NCI-H526 treated with DMSO at 0.1 percent for 48 hours (cell line): ENCODE measurements around the gene TNNT2.

Source experiments
- DNase-seq: peaks from one replicate; lab custom pipeline; 2025; lab: John Stamatoyannopoulos, UW

The TNNT2 gene

DNA sequence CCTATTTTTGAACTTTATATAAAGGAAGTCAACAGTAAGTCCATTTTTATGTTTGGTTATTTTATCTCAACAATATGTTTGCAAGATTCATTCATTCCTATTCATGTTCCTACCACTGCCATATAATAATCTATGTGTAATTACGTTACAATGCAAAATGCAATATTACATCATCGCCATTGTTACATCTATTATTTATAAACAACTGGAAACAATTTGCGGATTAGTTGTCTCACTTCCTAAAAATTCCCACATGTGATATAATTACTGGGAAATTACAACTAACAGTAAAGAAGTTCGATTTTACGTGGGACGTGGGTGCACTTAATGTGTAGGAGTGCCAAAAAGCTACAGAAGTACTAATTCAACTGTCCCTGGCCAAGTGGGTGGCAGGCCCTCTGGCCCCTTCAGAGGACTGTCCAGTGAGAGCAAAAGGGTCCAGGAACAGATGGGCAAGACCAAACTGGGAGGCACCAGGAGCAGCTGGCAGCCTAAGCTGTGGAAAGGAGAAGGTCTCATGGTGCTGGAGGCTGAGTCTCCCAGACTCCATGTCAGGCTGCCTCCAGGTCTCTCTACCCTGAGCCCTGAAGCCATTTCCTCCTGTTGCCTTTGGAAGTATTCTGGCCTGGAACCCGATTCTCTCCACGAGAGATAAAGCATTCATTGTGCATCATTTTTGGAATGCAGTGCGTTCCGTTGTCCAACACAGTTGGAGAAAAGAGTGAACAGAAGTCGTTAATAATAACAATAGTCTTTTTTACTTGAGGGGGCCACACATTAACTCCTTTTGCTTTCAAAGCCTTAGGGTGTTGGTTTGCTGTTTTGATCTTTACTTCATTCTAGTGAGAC, 42.9 kb downstream of the TNNT2 start:
- no peak for DNase-seq

DNA sequence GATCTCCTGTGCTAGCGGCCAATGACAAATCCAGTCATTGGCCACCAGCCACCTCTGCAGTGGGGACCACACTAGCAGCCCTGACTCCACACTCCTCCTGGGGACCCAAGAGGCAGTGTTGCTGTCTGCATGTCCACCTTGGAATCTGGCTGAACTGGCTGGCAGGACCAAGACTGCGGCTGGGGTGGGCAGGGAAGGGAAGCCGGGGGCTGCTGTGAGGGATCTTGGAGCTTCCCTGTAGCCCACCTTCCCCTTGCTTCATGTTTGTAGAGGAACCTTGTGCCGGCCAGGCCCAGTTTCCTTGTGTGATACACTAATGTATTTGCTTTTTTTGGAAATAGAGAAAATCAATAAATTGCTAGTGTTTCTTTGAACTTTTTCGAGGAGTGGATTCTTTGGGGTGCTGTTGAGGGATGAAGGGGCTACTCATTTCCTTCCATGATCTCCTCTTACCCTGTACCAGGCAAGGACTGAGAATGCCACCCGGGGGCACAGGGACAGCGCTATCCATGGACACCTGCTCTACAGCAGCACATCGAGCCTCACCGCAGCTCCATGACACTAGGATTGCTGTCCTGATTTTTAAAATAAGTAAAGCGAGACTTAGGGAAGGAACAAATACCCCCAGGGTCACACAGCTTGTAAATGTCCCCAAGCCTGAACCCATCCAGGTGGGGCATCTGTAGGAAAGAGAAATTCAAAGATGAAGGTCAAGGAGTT, 44.7 kb downstream of the TNNT2 start:
- no peak for DNase-seq

DNA sequence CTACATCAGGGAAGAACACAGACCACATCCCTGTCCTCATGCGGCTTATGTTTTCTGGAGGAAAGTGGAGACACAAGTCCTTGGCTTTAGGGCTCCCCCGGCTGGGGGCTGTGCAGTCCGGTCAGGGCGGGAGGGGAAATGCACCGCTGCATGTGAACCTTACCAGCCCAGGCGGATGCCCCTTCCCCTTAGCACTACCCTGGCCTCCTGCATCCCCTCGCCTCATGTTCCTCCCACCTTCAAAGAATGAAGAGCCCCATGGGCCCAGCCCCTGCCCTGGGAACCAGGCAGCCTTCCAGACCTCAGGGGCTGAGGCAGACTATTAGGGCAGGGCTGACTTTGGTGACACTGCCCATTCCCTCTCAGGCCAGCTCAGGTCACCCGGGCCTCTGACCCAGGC, 45.5 kb downstream of the TNNT2 start:
- no peak for DNase-seq

DNA sequence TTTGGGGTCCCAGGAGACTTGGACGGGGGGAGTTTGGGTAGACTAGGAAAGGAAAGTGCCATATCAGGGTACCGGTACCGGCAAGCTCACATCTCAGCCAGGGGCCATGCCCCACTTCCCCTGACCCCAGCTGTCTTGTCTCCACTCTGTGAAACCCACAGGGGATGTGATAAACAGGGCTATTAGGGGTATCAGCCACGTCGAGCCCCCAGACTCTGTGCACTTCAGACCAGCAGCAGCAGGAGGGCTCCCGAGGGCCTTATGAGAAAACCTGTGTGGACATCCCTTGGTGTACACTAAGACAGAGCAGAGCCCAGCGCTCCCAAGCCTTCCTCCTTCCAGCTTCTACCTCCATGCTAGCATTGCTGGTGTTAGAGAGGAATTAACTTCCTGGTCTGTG, 46.3 kb downstream of the TNNT2 start:
- DNase-seq: no peak

- no peak for DNase-seq
These were observed 46.9 kb downstream of the TNNT2 start for GRCh38 chr1:201330541-201330940.

GRCh38 chr1:201329801-201330200, 47.7 kb downstream of the TNNT2 start:
- DNase-seq: no peak

DNA sequence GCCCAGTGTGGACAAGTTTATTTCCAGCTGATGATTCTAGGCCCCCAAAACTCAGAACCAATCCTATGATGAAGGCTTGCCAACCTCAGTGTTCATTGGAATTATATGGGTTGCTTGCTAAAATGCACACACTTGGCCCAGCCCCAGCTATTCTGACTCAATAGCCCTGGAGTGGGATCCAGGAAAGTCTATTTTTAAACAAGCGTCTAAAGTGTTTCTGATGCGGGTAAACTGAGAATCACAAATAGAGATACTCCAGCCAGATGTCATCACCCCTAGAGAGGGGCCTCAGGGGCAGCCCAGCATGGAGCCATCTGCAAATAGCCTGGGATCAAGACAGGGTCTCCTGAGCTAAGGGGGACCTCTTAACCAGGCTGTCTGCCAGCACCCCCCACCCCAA, 48.2 kb downstream of the TNNT2 start:
- DNase-seq: no peak

- DNase-seq: no peak
These were observed 48.9 kb downstream of the TNNT2 start for GRCh38 chr1:201328576-201328975.

GRCh38 chr1:201327687-201328240, 49.7 kb downstream of the TNNT2 start:
- DNase-seq: no peak

DNA sequence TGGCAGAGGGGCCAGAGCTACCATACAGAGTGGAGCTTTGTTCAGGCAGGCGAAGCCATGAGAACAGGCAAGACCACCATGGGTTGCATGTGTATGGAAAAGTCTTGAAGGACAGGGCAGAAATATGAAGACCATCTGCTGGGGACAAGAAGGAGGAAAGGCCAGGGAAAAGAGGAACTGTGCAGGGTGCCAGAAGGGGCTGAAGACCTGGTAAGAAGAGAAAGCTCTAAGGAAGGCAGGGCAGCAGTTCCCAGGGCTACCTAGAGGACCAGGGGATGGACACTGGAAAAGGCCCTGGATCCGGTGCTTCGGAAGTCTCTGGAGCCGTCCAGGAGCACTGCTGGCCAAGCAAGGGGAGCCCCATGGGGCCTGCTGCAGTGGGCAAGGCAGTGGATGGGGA, 50.8 kb downstream of the TNNT2 start:
- DNase-seq: no peak

GRCh38 chr1:201325678-201326060, 51.8 kb downstream of the TNNT2 start:
- no peak for DNase-seq

DNA sequence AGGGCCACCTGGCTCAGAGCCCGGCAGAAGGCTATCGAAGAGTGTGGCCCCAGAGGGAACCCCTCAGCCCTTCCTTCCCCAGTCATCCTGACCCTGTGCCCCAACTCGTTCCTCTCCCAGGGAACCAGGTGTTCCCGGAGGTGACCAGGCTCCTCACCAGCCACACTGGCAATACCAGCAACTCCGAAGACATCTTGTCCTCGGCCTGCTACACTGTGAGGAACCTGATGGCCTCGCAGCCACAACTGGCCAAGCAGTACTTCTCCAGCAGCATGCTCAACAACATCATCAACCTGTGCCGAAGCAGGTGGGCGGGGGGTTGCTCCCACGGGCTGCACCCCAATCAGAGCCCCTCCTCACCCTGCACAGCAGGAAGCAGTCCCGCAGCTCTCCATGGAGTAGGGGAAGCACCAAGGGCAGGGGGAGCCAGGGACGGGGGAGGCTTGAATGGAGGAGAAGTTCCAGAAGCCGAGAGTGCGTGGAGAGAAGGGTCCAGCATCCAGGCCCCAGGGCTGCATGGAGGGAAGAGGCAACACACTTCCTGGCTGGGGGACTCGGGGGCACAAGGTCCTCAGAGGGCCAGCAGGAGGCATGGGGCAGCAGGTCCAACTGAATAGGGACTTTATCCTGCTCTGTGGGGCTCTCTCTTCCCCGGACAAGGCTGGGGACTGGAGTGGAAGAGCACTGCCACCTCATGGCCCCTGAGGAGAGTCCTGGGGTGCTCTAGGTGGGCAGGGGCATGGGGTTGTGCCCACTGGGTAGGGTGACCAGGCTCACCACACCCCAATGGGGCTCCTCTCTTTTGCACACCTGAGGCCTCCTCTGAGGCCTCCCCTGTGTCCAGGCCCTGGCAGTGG, 52.4 kb downstream of the TNNT2 start:
- DNase-seq: no peak

DNA sequence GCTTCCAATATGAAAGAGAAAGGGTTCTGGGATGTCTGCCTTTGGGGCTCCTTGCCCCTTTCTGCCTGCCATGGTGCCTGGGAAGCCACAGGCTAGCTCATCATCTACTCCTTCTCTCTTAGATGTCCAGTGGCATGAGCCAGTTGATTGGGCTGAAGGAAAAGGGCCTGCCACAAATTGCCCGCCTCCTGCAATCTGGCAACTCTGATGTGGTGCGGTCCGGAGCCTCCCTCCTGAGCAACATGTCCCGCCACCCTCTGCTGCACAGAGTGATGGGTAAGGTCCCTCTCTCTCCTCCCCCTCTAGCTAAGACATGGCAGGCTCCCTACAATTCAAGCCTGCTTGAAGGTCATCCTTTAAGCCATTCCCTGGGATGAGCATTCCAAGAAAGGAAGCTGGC, 53.2 kb downstream of the TNNT2 start:
- no peak for DNase-seq

DNA sequence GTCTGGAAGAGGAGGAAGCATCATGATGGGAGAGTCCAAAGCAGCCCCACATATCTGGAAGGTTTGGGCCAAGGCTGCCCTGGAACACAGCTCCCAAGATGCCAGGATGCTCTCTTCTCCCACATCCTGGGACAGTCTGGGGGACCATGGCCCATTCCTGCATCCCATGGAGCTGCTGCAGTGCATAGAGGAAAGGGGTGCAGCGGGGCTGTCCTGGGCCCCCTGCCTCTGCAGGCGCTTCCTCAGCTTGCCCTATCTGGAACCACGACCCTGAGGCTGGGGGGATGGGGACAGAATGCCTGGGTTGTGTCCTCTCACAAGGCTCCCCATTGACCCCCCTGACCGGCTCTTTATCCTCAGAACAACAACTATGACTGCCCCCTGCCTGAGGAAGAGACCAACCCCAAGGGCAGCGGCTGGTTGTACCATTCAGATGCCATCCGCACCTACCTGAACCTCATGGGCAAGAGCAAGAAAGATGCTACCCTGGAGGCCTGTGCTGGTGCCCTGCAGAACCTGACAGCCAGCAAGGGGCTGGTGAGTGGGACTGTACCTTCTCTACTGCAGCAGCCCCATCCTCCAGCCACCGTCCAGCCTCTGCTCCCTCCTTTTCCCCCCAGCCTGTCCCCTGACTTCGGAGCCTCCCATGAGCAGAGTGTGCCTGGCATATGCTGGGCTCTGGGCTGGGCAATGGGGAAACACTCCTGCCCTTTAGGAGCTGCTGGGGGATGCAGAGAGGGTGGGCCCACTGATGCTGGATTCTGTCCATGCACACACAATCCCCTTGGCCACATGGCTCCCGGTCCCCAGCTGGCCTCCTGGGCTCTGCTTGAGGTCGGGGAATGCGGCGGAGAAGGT, 54.6 kb downstream of the TNNT2 start:
- no peak for DNase-seq

DNA sequence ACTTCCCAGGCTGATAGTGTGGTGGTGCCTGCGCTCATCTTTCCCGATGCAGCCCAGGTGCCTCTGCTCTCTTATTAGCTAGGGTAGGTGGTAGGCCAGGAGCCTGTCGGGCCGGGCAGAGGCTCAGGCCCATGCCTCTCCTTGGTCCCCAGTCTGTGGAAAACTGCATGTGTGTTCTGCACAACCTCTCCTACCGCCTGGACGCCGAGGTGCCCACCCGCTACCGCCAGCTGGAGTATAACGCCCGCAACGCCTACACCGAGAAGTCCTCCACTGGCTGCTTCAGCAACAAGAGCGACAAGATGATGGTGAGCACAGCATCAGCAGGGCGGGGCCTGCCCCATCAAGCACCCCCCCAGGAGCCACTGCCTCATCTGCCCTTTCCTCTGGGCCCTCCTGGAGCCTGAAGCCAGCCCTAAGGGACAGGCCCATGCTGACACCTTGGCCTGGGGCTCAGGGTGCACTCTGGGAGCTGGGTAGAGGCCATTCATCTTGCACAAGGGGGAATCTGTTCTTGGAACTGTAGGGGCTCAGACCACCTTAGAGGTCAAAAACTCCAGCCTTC, 55.6 kb downstream of the TNNT2 start:
- no peak for DNase-seq

DNA sequence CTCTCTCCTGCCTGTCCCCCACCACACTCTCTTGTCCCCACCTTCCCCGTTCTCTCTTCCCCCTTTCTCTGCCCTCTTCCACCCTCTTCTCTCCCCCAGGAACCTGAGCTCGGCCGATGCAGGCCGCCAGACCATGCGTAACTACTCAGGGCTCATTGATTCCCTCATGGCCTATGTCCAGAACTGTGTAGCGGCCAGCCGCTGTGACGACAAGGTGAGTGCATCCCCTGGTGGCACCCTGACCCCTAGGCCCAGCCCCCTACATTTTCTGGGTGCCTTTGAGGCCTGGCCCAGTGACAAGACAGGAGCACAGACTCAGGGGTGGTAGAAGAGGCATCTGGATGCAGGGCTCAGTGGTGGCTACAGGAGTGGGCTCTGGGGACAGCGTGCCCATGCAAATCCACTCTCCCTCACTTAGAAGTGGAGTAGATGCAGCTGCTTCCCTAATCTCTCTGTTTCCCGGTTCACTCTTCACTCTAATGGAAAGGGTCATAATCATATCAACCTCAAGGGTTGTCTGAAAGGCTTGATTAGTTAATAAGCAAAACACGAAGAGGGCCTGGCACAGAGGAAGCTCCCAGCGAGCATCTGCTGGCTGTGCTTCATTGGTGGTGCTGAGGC, 57.2 kb downstream of the TNNT2 start:
- no peak for DNase-seq

GRCh38 chr1:201319631-201320030, 57.8 kb downstream of the TNNT2 start:
- no peak for DNase-seq

- DNase-seq: no peak
These were observed 58.8 kb downstream of the TNNT2 start for GRCh38 chr1:201318504-201319340.

DNA sequence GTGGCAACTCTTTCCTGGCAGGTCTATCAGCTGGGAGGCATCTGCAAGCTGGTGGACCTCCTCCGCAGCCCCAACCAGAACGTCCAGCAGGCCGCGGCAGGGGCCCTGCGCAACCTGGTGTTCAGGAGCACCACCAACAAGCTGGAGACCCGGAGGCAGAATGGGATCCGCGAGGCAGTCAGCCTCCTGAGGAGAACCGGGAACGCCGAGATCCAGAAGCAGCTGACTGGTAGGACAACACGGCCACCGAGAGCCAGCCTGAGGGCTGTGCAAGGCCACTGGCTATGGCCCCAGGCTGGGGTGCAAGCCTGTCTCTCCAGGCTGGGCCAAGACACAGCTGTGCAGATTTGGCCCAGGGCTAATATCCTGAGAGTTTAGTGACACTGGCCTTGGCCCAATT, 59.9 kb downstream of the TNNT2 start:
- DNase-seq: no peak

DNA sequence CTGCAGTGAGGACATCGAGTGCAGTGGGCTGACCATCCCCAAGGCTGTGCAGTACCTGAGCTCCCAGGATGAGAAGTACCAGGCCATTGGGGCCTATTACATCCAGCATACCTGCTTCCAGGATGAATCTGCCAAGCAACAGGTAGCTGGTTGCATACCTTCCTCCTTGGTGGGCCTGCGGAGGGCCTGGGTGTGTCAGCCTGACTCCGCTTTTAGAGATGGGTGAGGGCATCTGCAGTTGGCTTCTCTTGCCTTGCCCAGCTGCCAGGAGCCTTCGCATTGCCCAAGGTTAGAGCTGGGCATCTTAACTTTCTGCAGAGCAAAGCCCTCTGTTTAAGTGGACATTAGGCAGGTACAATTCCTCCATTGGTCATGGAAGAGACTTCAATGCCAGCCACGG, 60.9 kb downstream of the TNNT2 start:
- no peak for DNase-seq
